HEK293 (cell line): Measurements from ENCODE around the gene MINPP1.

Experiments used
- CTCF ChIA-PET: fragments of 350-600 bp; formaldehyde crosslinking; extraction: SDS; loops from one replicate; lab custom pipeline; 2021; ENCODE audit warnings: antibody characterized with exemption; lab: Yijun Ruan, JAX
- POLR2A ChIA-PET: fragments of 300-600 bp; formaldehyde crosslinking; extraction: SDS; loops from one replicate; lab custom pipeline; 2020; ENCODE audit warnings: antibody characterized with exemption, inconsistent platforms; lab: Yijun Ruan, JAX
- H3K27ac ChIP-seq: fragments of 200-500 bp; sonication (Bioruptor generic); 2 replicates; pipeline ENCODE4 v1.5.1; 2014; ENCODE audit warnings: low read depth, low read length, control low read depth, inconsistent platforms; ENCODE audit errors: extremely low read depth
- H3K36me3 ChIP-seq, 2 experiments: fragments of 200-500 bp in 1 of 2; sonication (Bioruptor generic) in 1 of 2; 1 replicate in 1 of 2; 2 replicates in 1 of 2; pipeline ENCODE4 v1.5.1; 2014 to 2017; ENCODE audit warnings: inconsistent platforms in 2 of 2, low read length in 2 of 2; ENCODE audit not compliant: control insufficient read depth in 2 of 2, insufficient read depth in 1 of 2
- H3K4me1 ChIP-seq: fragments of 200-500 bp; sonication (Bioruptor generic); 2 replicates; pipeline ENCODE4 v1.5.1; 2014; ENCODE audit warnings: mild to moderate bottlenecking, low read length, inconsistent platforms; ENCODE audit not compliant: control insufficient read depth, insufficient read depth
- H3K4me3 ChIP-seq: 2 replicates; pipeline ENCODE4 v1.5.1; 2011; ENCODE audit warnings: low read depth, mild to moderate bottlenecking, control low read depth, low read length, moderate library complexity
- H3K9me3 ChIP-seq: fragments of 200-500 bp; sonication (Bioruptor generic); 2 replicates; pipeline ENCODE4 v1.5.1; 2014; ENCODE audit warnings: low read depth, low read length, inconsistent platforms; ENCODE audit not compliant: control insufficient read depth, insufficient read depth
- PRDM10 ChIP-seq: fragments of 450-650 bp; formaldehyde crosslinking; IDR thresholded peaks from 2 replicates; pipeline ENCODE4 v1.5.1; 2016; ENCODE audit warnings: missing biosample characterization, missing genetic modification characterization
- RBAK ChIP-seq: fragments of 450-650 bp; formaldehyde crosslinking; IDR thresholded peaks from 2 replicates; pipeline ENCODE4 v1.5.1; 2016; ENCODE audit warnings: missing biosample characterization, missing genetic modification characterization
- SP2 ChIP-seq: fragments of 450-650 bp; formaldehyde crosslinking; IDR thresholded peaks from 2 replicates; pipeline ENCODE4 v1.5.1; 2016; ENCODE audit warnings: missing biosample characterization, missing genetic modification characterization
- ZBTB20 ChIP-seq: fragments of 450-650 bp; formaldehyde crosslinking; IDR thresholded peaks from 2 replicates; pipeline ENCODE4 v1.5.1; 2016; ENCODE audit warnings: missing biosample characterization, missing genetic modification characterization
- ZBTB48 ChIP-seq: fragments of 450-650 bp; formaldehyde crosslinking; IDR thresholded peaks from 2 replicates; pipeline ENCODE4 v1.5.1; 2016; ENCODE audit warnings: missing biosample characterization, missing genetic modification characterization
- ZEB2 ChIP-seq: fragments of 450-650 bp; formaldehyde crosslinking; IDR thresholded peaks from 2 replicates; pipeline ENCODE4 v1.5.1; 2016; ENCODE audit warnings: missing biosample characterization, missing genetic modification characterization
- ZNF138 ChIP-seq: fragments of 450-650 bp; formaldehyde crosslinking; IDR thresholded peaks from 2 replicates; pipeline ENCODE4 v1.5.1; 2016; ENCODE audit warnings: missing biosample characterization, missing genetic modification characterization, borderline replicate concordance
- ZNF146 ChIP-seq: fragments of 450-650 bp; formaldehyde crosslinking; IDR thresholded peaks from 2 replicates; pipeline ENCODE4 v1.5.1; 2016; ENCODE audit warnings: missing biosample characterization, missing genetic modification characterization
- ZNF169 ChIP-seq: fragments of 450-650 bp; formaldehyde crosslinking; IDR thresholded peaks from 2 replicates; pipeline ENCODE4 v1.5.1; 2016; ENCODE audit warnings: missing biosample characterization, missing genetic modification characterization
- ZNF2 ChIP-seq: fragments of 450-650 bp; formaldehyde crosslinking; IDR thresholded peaks from 2 replicates; pipeline ENCODE4 v1.5.1; 2016; ENCODE audit warnings: missing biosample characterization, missing genetic modification characterization
- ZNF202 ChIP-seq: fragments of 450-650 bp; formaldehyde crosslinking; IDR thresholded peaks from 2 replicates; pipeline ENCODE4 v1.5.1; 2016; ENCODE audit warnings: missing biosample characterization, missing genetic modification characterization, borderline replicate concordance
- ZNF221 ChIP-seq: fragments of 450-650 bp; formaldehyde crosslinking; IDR thresholded peaks from 2 replicates; pipeline ENCODE4 v1.5.1; 2017; ENCODE audit warnings: missing biosample characterization, missing genetic modification characterization, borderline replicate concordance
- ZNF223 ChIP-seq: fragments of 450-650 bp; formaldehyde crosslinking; IDR thresholded peaks from 2 replicates; pipeline ENCODE4 v1.5.1; 2016; ENCODE audit warnings: missing biosample characterization, missing genetic modification characterization
- ZNF324 ChIP-seq: fragments of 450-650 bp; formaldehyde crosslinking; IDR thresholded peaks from 2 replicates; pipeline ENCODE4 v1.5.1; 2016; ENCODE audit warnings: missing biosample characterization, missing genetic modification characterization
- ZNF404 ChIP-seq: fragments of 450-650 bp; formaldehyde crosslinking; IDR thresholded peaks from 2 replicates; pipeline ENCODE4 v1.5.1; 2017; ENCODE audit warnings: missing biosample characterization, missing genetic modification characterization
- ZNF473 ChIP-seq: fragments of 450-650 bp; formaldehyde crosslinking; IDR thresholded peaks from 2 replicates; pipeline ENCODE4 v1.5.1; 2017; ENCODE audit warnings: missing biosample characterization, missing genetic modification characterization
- ZNF501 ChIP-seq: fragments of 450-650 bp; formaldehyde crosslinking; IDR thresholded peaks from 2 replicates; pipeline ENCODE4 v1.5.1; 2016; ENCODE audit warnings: missing biosample characterization, missing genetic modification characterization
- ZNF514 ChIP-seq: fragments of 450-650 bp; formaldehyde crosslinking; IDR thresholded peaks from 2 replicates; pipeline ENCODE4 v1.5.1; 2016; ENCODE audit warnings: missing biosample characterization, missing genetic modification characterization
- ZNF629 ChIP-seq: fragments of 450-650 bp; formaldehyde crosslinking; IDR thresholded peaks from 2 replicates; pipeline ENCODE4 v1.5.1; 2017; ENCODE audit warnings: missing biosample characterization, missing genetic modification characterization
- ZNF645 ChIP-seq: fragments of 450-650 bp; formaldehyde crosslinking; IDR thresholded peaks from 2 replicates; pipeline ENCODE4; 2016; ENCODE audit warnings: missing biosample characterization, missing genetic modification characterization
- ZNF768 ChIP-seq: fragments of 450-650 bp; formaldehyde crosslinking; IDR thresholded peaks from 2 replicates; pipeline ENCODE4 v1.5.1; 2018; ENCODE audit warnings: missing biosample characterization, mild to moderate bottlenecking, missing genetic modification characterization
- ZNF776 ChIP-seq: fragments of 450-650 bp; formaldehyde crosslinking; IDR thresholded peaks from 2 replicates; pipeline ENCODE4 v1.5.0; 2017; ENCODE audit warnings: missing biosample characterization, missing genetic modification characterization, borderline replicate concordance
- ZNF777 ChIP-seq: fragments of 450-650 bp; formaldehyde crosslinking; IDR thresholded peaks from 2 replicates; pipeline ENCODE4 v1.5.1; 2017; ENCODE audit warnings: missing biosample characterization, missing genetic modification characterization, borderline replicate concordance
- ZSCAN16 ChIP-seq: fragments of 450-650 bp; formaldehyde crosslinking; IDR thresholded peaks from 2 replicates; pipeline ENCODE4 v1.5.1; 2016; ENCODE audit warnings: missing biosample characterization, missing genetic modification characterization

Gene MINPP1

GRCh38 chr10:87557409-87557808 lies 52.7 kb downstream of the MINPP1 start (continued):
- TF ChIP-seq ZBTB20 (tag by site-specific recombination): no peak
- no peak for TF ChIP-seq PRDM10
- no peak for TF ChIP-seq ZNF777 (tag by site-specific recombination)
- no peak for TF ChIP-seq ZNF169 (tag by site-specific recombination)
- no peak for TF ChIP-seq ZNF221
- no peak for TF ChIP-seq ZSCAN16
- TF ChIP-seq ZNF645 (tag by site-specific recombination): no peak

- POLR2A ChIA-PET: no interaction called here
- TF ChIP-seq ZNF501 (tag by site-specific recombination): no peak
- no peak for TF ChIP-seq ZNF514 (tag by site-specific recombination)
- no peak for TF ChIP-seq RBAK (tag by site-specific recombination)
- no peak for TF ChIP-seq ZSCAN16
- TF ChIP-seq ZNF768 (tag by site-specific recombination): no peak
- no peak for TF ChIP-seq ZNF146 (tag by site-specific recombination)
- no peak for TF ChIP-seq ZNF138 (tag by site-specific recombination)
- TF ChIP-seq ZBTB48 (tag by site-specific recombination): no peak
- TF ChIP-seq ZNF223 (tag by site-specific recombination): no peak
- TF ChIP-seq ZNF473 (tag by site-specific recombination): no peak
- TF ChIP-seq ZNF2 (tag by site-specific recombination): no peak
- TF ChIP-seq ZNF324 (tag by site-specific recombination): no peak
- no peak for TF ChIP-seq SP2 (tag by site-specific recombination)
- TF ChIP-seq PRDM10: no peak
- no peak for TF ChIP-seq ZNF202 (tag by site-specific recombination)
- no peak for TF ChIP-seq ZNF776 (tag by site-specific recombination)
- TF ChIP-seq ZEB2 (tag by site-specific recombination): no peak
- no peak for TF ChIP-seq ZNF404 (tag by site-specific recombination)
- TF ChIP-seq ZNF629 (tag by site-specific recombination): no peak
- Histone ChIP-seq H3K36me3 (peaks cover 0 to 6% of the 10 kb centered on the region in 2 experiments; a peak in 2 of 3 replicates), H3K4me1 (no peaks in the 10 kb centered on the region), H3K9me3 (no peaks in the 10 kb centered on the region), H3K27ac (no peak overlapping the region), H3K4me3 (no peak overlapping the region)
- CTCF ChIA-PET: interaction anchor here (1.3 kb wide), 1 partner anchor 216 kb away, joined by 4 read pairs; no protein-coding TSS in a partner anchor
Measured at GRCh38 chr10:87558333-87558732, 53.6 kb downstream of the MINPP1 start.
